Panc1 (cell line): ENCODE measurements around the gene FUBP3.
"Not testable (repeated sequence)": the region's sequence is repeated elsewhere in the genome, so short reads cannot be mapped to it uniquely, and the experiment has no call there.

ENCODE experiments used
- POLR2AphosphoS5 ChIP-seq: IDR thresholded peaks from 2 replicates; pipeline ENCODE4 v1.6.1; 2012; ENCODE audit warnings: mild to moderate bottlenecking, low read depth, low read length, moderate library complexity
- REST ChIP-seq, 2 experiments: IDR thresholded peaks; 2 replicates each; pipeline ENCODE4 v1.6.1; 2011 to 2012; ENCODE audit warnings: low read depth in 2 of 2, control low read depth in 1 of 2, low read length in 1 of 2, mild to moderate bottlenecking in 1 of 2, moderate library complexity in 1 of 2; ENCODE audit not compliant: insufficient read depth in 1 of 2
- SIN3A ChIP-seq: IDR thresholded peaks from 2 replicates; pipeline ENCODE4 v1.6.1; 2012; ENCODE audit warnings: low read depth, mild to moderate bottlenecking, low read length, moderate library complexity, borderline replicate concordance; ENCODE audit not compliant: insufficient read depth
- TCF7L2 ChIP-seq: IDR thresholded peaks from 2 replicates; pipeline ENCODE4 v1.6.1; 2011; ENCODE audit warnings: mild to moderate bottlenecking, low read depth, low read length, inconsistent platforms
- TF ChIP-seq, protein P1 (sequence below): fragments of 450-650 bp; IDR thresholded peaks from 2 replicates; pipeline ENCODE4 v1.5.1; 2017; ENCODE audit warnings: mild to moderate bottlenecking

DNA sequence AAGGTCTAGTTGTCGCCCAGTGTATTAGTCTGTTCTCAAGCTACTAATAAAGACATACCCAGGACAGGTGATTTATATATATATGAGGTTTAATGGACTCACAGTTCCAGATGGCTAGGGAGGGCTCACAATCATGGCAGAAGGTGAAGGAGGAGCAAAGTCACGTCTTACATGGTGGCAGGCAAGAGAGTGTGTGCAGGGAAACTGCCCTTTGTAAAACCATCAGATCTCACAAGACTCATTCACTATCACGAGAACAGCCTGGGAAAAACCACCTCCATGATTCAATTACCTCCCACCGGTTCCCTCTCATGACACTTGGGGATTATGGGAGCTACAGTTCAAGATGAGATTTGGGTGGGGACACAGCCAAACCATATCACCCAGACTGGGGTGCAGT lies 16.9 kb upstream of the FUBP3 start:
- TF ChIP-seq, protein P1, sequence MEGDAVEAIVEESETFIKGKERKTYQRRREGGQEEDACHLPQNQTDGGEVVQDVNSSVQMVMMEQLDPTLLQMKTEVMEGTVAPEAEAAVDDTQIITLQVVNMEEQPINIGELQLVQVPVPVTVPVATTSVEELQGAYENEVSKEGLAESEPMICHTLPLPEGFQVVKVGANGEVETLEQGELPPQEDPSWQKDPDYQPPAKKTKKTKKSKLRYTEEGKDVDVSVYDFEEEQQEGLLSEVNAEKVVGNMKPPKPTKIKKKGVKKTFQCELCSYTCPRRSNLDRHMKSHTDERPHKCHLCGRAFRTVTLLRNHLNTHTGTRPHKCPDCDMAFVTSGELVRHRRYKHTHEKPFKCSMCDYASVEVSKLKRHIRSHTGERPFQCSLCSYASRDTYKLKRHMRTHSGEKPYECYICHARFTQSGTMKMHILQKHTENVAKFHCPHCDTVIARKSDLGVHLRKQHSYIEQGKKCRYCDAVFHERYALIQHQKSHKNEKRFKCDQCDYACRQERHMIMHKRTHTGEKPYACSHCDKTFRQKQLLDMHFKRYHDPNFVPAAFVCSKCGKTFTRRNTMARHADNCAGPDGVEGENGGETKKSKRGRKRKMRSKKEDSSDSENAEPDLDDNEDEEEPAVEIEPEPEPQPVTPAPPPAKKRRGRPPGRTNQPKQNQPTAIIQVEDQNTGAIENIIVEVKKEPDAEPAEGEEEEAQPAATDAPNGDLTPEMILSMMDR: not testable (repeated sequence)
- not testable (repeated sequence) for TF ChIP-seq REST (IDR thresholded peaks at IDR 0.05; ENCODE audit: insufficient read depth in 1 of 2, low read depth in 2 of 2, low read length in 1 of 2); POLR2AphosphoS5; TCF7L2; SIN3A
